GM19351 (cell line): ENCODE data around the gene TGFBR3.

Source experiments
- ATAC-seq: cut with Tn5 transposase; IDR thresholded peaks from one replicate; pipeline ENCODE4 v1.9.1; 2021; ENCODE audit warnings: mild to moderate bottlenecking, moderate library complexity; ENCODE audit not compliant: unreplicated experiment

Gene TGFBR3

GRCh38 chr1:91718877-91719276, 167.1 kb downstream of the TGFBR3 start:
- ATAC-seq = no peak

GRCh38 chr1:91718368-91718767, 167.6 kb downstream of the TGFBR3 start:
- ATAC-seq = no peak

GRCh38 chr1:91717839-91718238, 168.1 kb downstream of the TGFBR3 start:
- ATAC-seq = no peak

DNA sequence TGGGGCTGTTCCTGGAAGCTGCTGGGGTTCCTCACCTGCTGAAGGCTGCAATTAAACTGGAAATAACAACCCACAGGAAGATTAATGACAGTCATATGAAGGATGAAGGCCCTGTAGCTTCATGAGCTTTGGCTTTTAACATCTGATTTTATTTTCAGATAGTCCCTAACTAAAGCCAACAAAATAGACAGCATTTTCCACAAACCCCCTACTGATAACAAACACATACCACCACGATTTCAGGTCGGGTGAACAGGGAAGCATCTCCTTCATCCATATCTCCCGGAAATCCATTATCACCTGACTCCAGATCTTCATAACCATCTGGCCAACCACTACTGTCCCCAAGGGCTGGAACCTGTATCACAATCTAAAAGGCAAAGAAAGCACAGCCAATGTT, 169.6 kb downstream of the TGFBR3 start:
- no peak for ATAC-seq

DNA sequence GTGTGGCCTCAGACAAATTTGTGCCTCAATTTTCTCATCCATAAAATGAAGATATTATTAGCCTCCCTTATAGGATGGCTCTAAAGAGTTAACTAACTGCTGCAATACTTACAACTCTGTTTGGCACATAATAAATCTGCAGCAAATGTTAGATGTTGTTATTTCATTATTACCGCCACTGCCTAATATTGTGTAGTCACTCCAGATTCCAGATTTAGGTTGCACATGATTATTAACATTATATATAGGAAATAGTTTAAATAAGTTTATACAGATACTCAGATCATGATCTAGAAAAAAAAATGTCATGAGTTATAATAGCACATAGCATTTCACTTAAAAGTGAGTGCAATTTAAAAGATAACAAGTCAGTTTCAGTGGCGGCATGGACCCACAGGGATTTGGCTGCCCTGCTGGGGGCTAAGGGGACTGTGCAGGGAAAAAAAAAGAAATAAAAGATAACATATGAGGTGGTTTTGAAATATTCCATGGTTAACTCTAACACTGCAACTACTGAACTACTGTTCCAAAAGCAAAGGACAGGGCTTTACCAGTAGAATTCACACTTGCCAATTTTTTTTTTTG, 170.4 kb downstream of the TGFBR3 start:
- ATAC-seq = no peak

- ATAC-seq = no peak
Observed at GRCh38 chr1:91714867-91715381, 171.0 kb downstream of the TGFBR3 start.

- peak; percentile 81 for ATAC-seq
Observed at GRCh38 chr1:91712981-91713841, 172.7 kb downstream of the TGFBR3 start.

DNA sequence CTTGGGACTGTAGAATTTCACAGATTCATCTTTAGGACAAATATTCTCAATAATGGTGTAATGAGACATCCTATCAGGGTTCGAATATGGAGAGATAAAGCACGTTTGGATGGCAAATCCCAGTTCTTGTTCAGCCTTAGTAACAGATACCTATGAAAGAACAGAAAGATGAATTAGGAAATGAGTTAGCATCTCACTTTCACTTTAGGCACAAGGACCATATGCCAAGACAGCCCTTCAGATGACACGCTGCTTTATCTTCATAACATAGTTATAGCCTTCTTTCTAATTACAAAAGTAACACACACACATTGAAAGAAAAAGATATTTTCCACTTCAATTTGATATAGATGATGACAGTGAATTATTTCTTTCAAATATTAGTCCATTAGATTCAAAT, 173.6 kb downstream of the TGFBR3 start:
- ATAC-seq = no peak

- ATAC-seq = no peak
Observed at GRCh38 chr1:91711504-91712247, 174.3 kb downstream of the TGFBR3 start.

GRCh38 chr1:91710261-91710660, 175.7 kb downstream of the TGFBR3 start:
- ATAC-seq = peak; percentile 42

GRCh38 chr1:91708691-91709090, 177.3 kb downstream of the TGFBR3 start:
- no peak for ATAC-seq

GRCh38 chr1:91707890-91708218, 178.1 kb downstream of the TGFBR3 start:
- ATAC-seq = no peak

GRCh38 chr1:91707114-91707889, 178.6 kb downstream of the TGFBR3 start:
- ATAC-seq = no peak

GRCh38 chr1:91706140-91706957, 179.6 kb downstream of the TGFBR3 start:
- ATAC-seq = no peak

GRCh38 chr1:91704746-91705145, 181.2 kb downstream of the TGFBR3 start:
- no peak for ATAC-seq

GRCh38 chr1:91703095-91703494, 182.9 kb downstream of the TGFBR3 start:
- no peak for ATAC-seq

DNA sequence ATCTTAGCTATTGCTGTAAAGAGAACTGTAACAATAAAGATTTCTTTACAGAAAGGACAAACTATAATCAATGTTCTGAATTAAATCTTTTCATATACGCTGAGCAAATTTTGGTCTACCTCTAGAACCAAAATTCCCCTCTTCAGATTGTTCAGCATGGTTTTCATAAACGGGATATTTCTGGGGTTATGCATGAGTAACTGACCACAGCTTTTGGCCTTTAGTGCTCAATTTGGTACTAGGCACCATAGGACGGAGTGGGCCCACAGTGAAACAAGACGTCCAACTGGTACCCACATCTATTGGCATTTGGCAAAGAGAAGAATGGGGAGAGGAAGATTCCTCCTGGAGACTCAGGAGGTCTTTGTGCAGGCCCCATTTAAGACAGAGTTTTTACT, 184.5 kb downstream of the TGFBR3 start:
- no peak for ATAC-seq

DNA sequence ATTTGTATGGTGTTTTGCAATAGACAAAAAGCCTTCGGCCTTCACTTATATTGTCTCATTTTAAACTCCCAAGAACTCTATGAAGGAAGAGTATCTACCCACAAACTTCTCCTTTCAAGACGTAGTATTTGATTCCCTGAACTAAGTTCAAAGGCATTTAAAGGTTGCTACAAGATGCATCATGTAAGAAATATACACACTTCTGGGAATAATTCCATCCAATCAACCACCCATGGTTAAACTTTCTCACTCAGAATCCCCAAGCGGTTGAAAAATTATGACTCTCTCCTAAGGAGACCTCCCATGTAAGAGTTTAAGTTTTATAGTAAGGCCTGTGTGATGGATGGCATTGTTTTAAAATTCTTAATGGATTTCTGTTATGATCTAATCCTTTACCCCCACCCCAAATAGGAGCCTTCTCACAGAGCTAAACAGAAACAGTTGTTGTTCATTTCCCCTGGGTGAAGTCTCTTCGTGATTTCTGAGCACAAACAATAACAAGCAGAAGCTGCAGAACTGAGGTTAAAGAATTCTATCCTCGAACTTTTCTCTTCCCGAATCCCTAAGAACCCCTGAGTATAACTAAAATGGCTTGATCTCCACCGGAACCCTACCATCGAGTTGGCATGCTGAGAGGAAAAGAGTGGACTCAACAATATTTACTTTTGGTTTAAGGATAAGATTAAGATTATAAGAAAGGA, 185.0 kb downstream of the TGFBR3 start:
- no peak for ATAC-seq

GRCh38 chr1:91700332-91700731, 185.6 kb downstream of the TGFBR3 start:
- ATAC-seq = no peak
